Cerebellar nuclear complex (tissue), 1 donor: Measurements from ENCODE around the gene ZNF598.

Experiments used
- DNase-seq, 2 experiments: peaks; one replicate each; lab custom pipeline; 2025; lab: John Stamatoyannopoulos, UW

ZNF598 gene

GRCh38 chr16:2009791-2010510 lies at the start of gene ZNF598:
Gene ZNF598, minus strand, starts transcription at chr16:2009821.
- no peak for DNase-seq

DNA sequence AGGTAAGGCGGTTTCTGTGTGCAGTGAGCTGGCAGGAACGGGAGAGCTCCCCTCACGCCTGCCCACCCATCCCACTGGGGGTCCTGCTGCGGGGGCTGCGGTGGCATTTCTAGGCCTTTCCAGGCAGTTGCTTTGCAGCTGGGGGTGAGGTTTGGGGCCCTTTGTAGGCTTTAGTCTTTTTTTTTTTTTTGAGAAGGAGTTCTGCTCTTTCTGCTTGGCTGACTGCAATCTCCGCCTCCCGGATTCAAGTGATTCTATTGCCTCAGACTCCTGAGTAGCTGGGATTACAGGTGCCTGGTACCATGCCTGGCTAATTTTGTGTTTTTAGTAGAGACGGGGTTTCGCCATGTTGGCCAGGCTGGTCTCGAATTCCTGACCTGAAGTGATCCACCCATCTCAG lies 49.3 kb upstream of the ZNF598 start:
- DNase-seq: no peak

DNA sequence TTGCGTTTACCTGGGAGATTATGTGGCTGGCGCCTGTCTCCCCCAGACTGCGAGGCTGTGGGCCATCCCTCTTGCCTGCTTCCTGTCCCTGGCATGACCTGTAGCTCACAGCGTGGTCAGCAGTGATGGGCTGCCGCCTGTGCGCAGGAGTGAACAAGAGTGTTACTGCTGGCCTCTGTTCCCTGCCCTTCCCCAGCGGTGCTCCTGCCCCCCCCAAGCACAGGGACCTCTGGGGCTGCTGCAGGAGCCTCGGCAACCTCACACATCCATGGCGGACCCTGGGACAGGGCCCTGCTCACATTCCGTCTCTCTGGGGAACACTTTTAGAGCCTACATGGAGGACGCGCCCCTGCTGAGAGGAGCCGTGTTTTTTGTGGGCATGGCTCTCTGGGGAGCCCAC lies 48.8 kb upstream of the ZNF598 start:
- DNase-seq: no peak

DNA sequence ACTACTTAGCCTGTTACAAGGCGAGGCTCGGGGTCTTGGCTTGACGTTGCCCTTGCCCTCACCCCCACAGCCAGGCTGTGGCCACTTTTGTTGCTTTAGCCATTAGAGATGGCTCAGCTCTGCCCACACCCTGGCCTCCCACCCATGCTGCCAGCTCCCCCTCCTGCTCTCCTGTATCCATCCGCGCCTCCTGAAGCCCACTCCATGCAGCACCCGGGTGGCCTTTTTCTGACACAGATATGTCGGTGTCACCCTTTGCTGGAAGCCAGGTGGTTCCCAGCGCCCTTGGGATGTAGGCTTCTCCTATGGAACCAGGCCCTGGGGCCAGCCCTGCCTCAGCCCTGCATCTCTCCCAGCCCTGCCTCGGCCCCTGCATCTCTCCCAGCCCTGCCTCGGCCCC lies 47.8 kb upstream of the ZNF598 start:
- no peak for DNase-seq

DNA sequence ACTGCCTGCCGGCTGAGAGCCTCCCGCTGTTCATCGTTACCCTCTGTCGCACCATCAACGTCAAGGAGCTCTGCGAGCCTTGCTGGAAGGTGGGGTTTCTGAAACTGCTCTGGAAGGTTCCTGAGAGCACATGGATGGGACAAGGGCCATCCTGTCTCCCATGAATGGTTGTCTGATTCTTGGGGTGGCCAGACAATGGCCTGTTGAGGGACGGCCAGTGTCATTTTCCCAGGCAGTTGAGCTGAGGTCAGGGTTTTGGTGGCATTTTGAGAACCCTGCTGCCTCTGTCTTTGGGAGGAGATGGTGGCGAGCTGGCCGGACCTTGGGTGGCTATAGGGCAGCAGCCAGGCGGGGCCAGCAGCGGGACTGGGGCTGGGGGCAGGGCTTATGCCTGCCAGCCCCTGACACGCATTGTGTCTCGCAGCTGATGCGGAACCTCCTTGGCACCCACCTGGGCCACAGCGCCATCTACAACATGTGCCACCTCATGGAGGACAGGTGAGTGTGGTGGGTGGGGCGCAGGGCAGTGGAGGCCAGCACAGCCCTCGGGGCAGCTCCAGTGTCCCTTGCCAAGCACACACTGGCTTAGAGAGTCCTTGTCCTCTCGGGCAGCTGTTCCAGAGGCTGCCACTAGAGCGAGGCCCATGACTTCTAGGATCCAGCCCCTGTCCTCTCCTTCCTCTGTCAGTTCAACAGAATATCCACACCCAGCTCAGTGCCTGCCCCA lies 47.2 kb upstream of the ZNF598 start:
- DNase-seq: no peak

DNA sequence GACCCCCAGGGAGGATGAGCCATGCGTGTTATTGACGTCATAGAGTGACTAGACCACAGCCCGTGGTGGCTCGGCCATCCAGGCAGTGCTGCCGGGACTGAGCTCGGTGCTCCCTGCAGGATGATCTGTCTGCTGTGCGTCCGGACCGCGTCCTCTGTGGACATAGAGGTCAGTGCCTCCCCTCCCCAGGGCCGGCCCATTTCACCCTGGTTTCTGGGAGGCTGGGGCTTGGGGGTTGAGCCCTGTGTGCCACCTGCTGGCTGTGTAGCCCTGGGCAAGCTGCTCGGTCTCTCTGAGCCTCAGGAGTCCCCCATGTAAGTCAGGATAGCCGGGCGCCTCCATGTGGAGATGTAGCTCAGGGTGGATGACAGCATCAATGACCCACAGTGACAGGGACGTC lies 46.5 kb upstream of the ZNF598 start:
- no peak for DNase-seq

DNA sequence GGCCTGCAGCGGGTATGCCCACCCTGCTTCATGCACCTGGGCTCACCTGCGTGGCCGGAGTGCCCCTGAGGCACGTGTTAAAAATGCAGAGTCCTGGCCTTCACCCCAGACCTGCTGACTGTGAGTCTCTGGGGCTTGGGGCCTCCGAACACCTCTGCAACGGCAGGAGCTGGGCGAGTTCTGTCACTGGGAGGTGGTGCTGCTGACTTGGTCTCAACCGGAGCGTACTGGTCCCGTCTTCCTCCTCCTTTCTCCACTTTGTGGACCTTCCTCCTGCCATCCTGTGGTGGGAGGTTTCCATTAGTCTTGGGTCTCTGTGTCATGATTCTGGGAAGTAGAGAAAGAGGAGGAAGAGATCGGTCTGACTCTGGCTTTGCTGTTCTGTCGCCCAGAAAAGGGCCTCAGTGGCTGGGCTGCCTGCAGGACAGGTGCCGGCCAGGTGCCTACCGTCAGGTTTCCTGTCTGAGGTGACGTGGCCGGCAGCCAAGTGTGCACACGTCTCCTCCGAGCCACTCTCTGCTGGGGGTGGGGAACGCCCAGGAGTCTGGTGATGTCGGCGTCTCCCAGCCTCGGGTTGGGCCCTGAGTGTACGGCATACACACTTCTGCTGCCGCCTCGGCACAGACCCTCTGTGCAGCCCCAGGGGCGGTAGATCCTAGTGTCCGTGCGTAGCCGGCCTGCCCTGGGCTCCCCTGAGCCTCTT lies 45.1 kb upstream of the ZNF598 start:
- DNase-seq: no peak

- no peak for DNase-seq
These were observed 44.3 kb upstream of the ZNF598 start for GRCh38 chr16:2053897-2054296.

DNA sequence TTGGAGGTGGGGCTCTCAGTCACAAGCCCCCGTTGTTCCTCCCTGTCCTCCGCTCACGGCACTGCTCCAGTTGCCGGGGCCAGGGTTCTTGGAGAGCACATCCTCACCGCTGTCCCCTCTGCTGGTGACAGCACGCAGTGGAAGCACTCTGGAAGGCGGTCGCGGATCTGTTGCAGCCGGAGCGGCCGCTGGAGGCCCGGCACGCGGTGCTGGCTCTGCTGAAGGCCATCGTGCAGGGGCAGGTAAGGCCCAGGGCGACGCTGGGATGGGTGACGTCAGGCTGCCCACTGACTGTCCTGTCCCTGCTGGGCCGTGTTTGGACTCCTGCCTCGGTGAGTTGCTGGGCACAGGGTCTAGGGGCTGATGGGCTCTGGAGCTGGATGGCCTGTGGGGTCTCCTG lies 43.6 kb upstream of the ZNF598 start:
- DNase-seq: no peak

DNA sequence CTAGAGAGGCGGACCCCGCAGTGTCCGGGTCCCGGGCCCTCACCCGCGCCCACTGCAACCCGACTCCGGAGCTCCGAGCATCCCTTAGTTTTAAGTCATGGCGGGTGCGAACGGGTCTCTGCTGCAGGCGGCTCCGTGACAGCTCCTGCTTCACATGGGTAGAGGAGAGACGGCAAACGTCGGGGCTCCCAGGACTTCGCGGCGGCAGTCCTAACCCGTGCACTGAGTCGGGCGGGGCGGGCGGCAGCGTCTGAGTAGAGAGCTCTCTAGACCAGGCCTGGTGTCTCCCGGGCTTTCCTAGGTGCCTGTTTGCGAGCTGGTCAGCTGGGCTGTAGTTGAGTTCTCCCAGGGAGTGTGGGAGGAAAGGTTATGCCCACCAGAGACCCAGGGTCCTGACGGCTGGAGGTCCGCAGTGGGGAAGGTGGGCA lies 38.5 kb upstream of the ZNF598 start:
- DNase-seq: no peak

DNA sequence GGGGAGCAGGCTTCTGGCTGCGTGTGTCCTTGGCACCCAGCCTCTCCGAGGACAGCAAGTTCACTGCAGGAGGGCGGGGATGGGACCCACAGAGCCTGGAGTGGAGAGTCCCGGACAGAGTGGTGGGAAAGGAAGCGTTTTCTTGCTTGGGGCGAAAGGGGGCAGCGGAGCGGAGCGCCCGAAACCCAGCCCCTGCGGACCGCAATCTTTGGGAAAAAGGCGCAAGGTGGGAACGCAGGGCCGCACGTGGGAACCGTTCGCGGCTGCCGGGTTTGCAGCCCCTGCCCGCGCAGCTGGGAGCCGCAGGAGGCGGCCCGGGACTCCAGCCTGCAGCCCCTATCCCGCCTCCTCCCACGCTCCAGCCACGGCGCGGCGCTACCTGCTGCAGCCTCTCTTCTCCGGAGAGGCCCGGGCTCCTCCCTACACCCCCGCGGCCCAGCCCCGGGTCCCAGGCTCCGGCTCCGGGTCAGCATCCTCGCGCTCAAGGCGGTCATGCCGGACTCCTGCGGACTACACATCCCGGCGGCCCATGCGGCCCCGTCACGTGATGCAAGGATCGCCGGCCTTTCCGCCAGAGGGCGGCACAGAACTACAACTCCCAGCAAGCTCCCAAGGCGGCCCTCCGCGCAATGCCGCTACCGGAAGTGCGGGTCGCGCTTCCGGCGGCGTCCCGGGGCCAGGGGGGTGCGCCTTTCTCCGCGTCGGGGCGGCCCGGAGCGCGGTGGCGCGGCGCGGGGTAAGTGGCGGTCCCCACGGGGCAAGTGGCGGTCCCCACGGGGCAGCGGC lies 37.9 kb upstream of the ZNF598 start, which contains the start of the genes NTHL1 and TSC2:
NTHL1 (minus strand) TSS at position 505 of the 786 bp plus-strand sequence; CDS start at position 494, 11 bp downstream.
TSC2 (plus strand) TSS at position 656 of the 786 bp plus-strand sequence. CDS start 631 bp downstream, outside the sequence.
- peak; percentile 57 to 86 for DNase-seq

GRCh38 chr16:2046893-2047329 lies 37.3 kb upstream of the ZNF598 start:
- no peak for DNase-seq

DNA sequence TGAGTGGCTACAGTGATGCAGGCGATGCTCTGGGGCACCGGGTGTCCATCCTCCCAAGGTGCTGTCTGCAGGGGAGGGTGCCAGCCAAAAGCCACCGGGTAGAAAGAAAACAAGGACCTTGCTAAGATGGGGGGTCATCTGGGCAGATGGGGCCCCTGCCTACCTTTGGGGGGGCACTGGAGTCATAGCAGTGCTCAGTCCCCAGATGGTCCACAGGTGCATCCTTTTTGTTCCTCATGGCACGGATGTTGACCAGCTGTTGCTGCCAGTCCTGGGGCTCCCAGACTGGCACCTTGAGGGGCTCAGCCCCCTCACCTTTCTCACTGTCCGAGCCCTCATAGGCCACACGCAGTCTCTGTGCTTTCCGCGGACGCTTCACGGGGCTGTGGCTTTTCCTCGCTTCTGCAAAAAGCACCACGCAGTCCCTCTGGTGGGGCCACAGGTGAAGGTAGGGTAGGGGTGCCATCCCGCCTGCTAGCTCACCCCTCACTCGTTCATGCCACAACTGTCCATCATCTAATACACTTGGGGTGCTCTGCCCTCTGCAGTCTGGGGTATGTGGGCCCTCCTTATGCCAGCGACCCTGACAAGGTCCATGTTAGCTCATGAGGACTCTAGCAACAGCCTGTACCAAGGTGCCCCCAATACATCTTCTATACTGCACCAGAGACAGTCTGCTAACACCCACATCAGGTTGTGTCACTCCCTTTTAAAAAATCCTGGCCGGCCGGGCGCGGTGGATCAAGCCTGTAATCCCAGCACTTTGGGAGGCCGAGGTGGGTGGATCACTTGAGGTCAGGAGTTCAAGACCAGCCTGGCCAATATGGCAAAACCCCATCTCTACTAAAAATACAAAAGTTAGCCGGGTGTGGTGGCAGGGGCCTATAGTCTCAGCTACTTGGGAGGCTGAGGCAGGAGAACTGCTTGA lies 36.6 kb upstream of the ZNF598 start:
- no peak for DNase-seq

GRCh38 chr16:2044541-2044940 lies 34.9 kb upstream of the ZNF598 start:
- no peak for DNase-seq

DNA sequence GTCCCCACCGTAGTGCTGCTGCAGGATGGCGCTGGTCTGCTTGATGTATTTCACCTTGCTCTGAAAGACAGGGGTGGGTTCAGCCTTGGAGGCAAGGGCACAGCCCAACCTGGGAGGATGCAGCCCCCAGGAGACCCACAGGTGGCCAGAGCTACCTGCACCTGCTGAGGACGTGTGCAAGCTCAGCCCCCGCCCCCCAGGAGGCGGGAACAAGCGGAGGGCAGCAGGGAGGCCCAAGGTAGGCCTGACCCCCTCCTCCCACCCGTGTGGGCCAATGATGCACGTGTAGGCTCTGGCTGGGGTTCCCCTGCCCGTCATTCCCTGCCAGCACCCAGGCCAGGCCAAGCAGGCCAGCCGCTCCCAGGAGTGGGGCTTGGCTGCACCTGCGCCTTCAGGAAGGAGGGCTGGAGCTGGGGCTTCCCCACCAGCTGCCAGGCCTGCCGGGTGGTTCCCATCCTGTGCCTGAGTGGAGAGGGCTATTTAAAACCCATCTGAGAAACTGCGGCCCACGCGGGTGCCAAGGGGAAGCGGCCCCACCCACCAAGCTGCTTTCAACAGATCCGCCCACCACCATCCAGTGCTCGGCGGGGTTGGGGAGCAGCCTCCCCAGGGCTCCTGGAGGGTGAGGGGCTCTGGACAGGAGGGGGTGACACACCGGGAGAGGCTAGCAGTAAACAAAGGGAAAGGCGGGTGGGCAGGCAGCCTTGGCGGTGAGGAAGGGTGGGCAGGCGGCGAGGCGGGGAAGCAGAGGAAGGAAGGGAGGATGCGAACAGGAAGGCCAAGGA lies 34.2 kb upstream of the ZNF598 start:
- DNase-seq: no peak

DNA sequence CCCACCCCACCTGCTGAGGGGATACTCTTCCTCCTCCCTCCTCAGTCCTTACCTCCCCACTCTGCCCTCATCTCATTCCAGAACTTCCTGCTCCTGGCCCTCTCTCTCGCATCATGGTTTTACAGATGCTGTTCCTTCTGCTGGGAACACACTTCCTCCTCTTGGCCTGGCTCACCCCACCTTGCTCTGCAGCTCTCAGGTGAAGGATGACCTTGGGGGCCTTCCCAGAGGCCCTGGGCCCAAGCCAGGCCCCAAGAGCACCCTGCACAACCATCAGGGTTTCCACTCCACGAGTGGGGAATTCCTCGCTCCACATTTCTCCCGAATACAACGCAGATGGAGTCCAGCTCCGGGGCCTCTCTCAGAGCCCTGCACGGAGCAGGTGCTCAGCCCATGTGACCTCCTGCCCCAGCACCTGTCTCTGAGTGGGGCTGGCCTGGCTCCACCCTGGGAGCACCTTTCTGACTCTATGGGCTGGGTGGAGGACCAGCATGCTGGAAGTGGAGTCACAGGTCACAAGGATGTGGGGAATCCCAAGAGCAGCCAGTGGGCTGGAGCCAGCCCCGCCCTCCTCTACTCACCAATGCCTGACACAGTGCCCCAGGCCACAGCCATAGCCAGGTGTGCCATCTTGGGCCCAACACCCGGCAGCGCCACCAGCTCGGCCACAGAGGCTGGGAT lies 33.5 kb upstream of the ZNF598 start:
- no peak for DNase-seq

DNA sequence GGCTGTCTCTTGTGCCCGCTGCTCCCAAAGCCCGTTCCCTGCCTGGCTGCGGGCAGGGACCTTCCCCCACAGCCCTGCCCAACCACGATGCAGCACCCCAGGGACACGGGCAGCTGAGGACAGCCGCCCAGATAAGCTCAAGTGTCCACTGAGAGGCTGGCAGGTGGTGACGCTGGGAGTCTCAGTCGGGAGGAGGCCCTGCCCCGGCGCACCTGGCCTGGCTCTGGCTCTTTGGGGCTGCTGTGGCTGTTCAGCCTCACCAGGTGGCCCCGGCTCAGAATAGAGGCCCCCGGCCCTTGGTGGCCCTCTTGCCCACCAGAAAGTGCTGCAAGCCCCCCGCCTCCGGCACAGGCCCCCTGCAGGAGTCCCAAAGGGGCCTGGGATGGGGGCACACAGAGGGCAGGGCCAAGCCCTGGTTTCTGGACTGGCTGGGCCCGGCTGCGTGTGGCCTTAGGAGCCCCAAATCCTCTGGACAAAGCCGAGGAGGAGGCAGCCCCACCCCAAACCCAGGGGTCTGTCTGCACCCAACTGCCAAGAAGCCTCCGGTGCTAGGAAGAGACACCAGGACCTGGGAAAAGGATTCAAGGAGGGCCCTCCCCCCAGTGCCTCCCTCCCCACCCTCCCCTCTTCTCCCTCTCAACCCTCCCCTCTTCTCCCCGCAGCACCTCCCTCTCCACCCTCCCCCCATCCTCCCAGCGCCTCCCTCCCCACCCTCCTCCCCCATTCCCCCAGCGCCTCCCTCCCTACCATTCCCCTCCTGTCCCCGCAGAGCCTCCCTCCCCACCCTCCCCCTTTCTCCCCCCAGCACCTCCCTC lies 32.8 kb upstream of the ZNF598 start:
- DNase-seq: no peak

DNA sequence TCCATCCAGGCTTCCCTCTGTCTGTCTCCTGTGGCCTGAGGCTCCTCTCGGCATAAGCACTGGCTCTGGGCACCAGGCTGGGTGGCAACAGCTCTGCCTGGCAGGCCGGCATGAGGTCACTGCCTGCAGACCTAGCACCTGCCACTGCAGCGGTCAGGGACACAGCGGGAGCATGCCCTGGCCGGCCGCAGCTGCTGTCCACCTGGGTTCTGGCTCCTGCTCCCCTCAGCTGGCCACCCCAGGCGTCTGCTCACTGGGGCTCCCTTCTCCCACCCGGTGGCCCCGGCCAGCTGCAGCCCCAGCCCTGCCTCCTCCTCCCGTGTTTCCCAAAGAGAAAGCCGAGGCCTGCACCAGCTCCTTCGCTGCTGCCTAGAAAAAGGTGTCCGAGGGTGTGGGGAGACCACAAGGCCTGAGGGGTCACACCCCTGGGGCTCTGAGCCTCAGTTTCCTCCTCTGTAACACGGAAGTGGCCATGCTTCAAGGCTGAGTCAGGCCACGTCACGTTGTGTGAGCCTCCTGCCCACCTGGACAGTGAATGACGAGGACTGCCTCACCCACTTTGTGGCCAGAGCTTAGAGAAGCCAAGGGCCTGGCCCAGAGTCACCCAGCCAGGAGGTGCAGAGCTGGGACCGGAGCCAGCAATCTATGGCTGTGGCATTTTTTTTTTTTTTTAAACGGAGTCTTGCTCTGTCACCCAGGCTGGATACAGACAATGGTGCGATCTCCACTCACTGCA lies 31.3 kb upstream of the ZNF598 start:
- peak in 1 of 2 experiments; percentile 15 for DNase-seq
